ENCODE data around the gene ENOX1. TPM values are rescaled to one million over a fixed set of nuclear protein-coding genes. Genes with fewer than 3 reads are reported as not detected.

Gene ENOX1
- total RNA-seq, 2 experiments from 2014 or later = 0.07 to 0.19 TPM

- Mint-ChIP-seq H3K4me3 (no peak overlapping the region), H3K27ac (no peak overlapping the region), H3K36me3 (ENCODE audit: low read depth) (no peaks in the 10 kb centered on the region), H3K27me3 (peaks cover 3% of the 10 kb centered on the region), H3K9me3 (no peaks in the 10 kb centered on the region), H3K4me1 (no peaks in the 10 kb centered on the region)
- CTCF ChIA-PET = interaction anchor here (1.0 kb wide), 1 partner anchor 103 kb away, joined by 6 read pairs; no protein-coding TSS in a partner anchor
- no peak for DNase-seq
- POLR2A ChIA-PET = no interaction called here
Measured at GRCh38 chr13:43331672-43332071, 455.1 kb downstream of the ENOX1 start.

DNA sequence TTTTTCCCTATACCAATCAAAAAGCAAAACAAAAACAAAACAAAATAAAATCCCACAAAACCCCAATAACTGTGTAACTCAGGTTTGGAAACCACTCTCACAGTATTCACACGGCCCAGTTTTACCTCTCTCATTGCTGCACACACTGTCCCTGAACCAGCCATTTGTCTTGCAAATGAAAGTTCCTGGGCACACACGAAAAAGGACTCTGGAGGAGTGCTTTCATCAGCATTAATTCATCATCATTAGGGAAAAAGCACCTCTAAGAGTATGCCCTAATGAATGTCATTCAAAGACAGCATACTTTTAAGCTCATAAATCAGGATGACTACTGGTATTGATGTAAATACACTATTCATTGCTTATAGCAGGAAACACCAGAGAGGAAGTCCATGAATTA lies 457.1 kb downstream of the ENOX1 start:
- Mint-ChIP-seq H3K4me1 (no peaks in the 10 kb centered on the region), H3K27me3 (peaks cover 5% of the 10 kb centered on the region), H3K9me3 (no peaks in the 10 kb centered on the region), H3K27ac (no peak overlapping the region), H3K36me3 (ENCODE audit: low read depth) (no peaks in the 10 kb centered on the region), H3K4me3 (no peak overlapping the region)
- CTCF ChIA-PET = no interaction called here
- POLR2A ChIA-PET = no interaction called here
- no peak for DNase-seq

DNA sequence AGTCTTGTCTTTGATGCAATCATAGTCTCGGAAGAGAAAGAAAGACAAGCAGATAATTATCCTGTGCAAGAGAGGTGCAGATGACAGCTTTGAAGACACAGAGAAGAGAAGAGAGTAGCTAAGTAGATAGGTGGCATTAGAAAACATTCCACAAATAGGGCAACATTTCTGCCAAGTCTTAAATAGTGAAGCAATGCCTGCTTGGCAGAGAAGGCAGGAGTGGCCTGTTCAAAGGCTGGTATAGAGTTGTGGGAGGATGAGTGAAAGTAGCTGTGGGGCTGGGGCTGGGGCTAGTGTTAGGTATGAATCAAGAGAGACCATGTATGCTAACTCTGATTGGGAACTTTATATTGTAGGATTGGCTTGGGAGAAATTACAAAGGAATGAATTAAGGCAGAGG lies 457.9 kb downstream of the ENOX1 start:
- ChIA-PET POLR2A (no interaction called here), CTCF (no interaction called here)
- Mint-ChIP-seq H3K9me3 (no peaks in the 10 kb centered on the region), H3K27ac (no peak overlapping the region), H3K36me3 (ENCODE audit: low read depth) (no peaks in the 10 kb centered on the region), H3K4me1 (no peaks in the 10 kb centered on the region), H3K27me3 (peaks cover 5% of the 10 kb centered on the region), H3K4me3 (no peak overlapping the region)
- no peak for DNase-seq

GRCh38 chr13:43326100-43326499 lies 460.7 kb downstream of the ENOX1 start:
- Mint-ChIP-seq H3K27ac (no peak overlapping the region), H3K27me3 (peaks cover 11% of the 10 kb centered on the region), H3K36me3 (ENCODE audit: low read depth) (no peaks in the 10 kb centered on the region), H3K4me3 (no peak overlapping the region), H3K4me1 (no peaks in the 10 kb centered on the region), H3K9me3 (no peaks in the 10 kb centered on the region)
- POLR2A ChIA-PET = no interaction called here
- CTCF ChIA-PET = no interaction called here
- no peak for DNase-seq

DNA sequence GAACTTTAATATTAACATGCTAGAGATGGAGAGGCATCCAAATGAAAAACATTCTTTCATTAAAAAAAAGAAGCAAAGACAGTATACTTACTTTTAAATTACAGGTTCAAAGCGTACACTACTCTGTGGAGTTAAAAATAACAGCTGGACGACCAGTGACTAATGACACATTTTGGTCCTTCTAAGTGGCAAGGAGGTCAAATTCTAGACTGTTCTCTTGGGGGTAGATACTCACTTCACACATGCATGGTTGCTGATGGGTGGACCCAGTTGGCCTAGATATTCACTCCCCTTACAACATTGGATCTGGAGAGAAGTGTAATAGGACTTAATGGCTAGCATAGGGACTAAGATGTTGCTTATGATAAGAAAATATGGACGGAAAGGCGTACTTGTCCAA lies 461.1 kb downstream of the ENOX1 start:
- Mint-ChIP-seq H3K36me3 (ENCODE audit: low read depth) (no peaks in the 10 kb centered on the region), H3K4me1 (no peaks in the 10 kb centered on the region), H3K4me3 (no peak overlapping the region), H3K9me3 (no peaks in the 10 kb centered on the region), H3K27me3 (peaks cover 13% of the 10 kb centered on the region), H3K27ac (no peak overlapping the region)
- POLR2A ChIA-PET = no interaction called here
- CTCF ChIA-PET = no interaction called here
- no peak for DNase-seq

DNA sequence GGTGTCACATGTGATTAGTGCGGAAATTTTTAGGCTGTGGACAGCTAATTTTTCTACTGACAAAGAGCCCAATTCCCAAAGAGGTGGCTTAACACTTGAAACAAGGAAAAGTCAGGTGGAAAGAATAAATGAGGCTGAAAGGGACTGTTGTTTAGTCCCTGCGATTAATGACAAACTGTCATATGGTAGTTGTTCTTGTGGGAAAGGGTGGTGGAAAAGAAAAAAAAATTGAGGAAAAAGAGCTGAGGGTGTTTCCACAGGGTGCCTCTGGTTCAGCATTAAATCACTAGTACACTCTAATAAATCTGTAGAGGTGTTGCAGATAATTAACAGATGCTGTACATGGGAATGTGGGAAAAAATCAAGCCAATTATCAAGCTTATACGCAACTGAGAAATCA lies 462.6 kb downstream of the ENOX1 start:
- ChIA-PET POLR2A (no interaction called here), CTCF (no interaction called here)
- no peak overlapping the region for H3K4me3 Mint-ChIP-seq
- DNase-seq = no peak
- H3K36me3 Mint-ChIP-seq (ENCODE audit: low read depth) = no peaks in the 10 kb centered on the region
- H3K27ac Mint-ChIP-seq = no peak overlapping the region
- H3K4me1 Mint-ChIP-seq = no peaks in the 10 kb centered on the region
- H3K9me3 Mint-ChIP-seq = no peaks in the 10 kb centered on the region
- H3K27me3 Mint-ChIP-seq = peaks cover 16% of the 10 kb centered on the region

- no peak for DNase-seq
- Mint-ChIP-seq H3K4me1 (no peaks in the 10 kb centered on the region), H3K36me3 (ENCODE audit: low read depth) (no peaks in the 10 kb centered on the region), H3K27ac (no peak overlapping the region), H3K9me3 (no peaks in the 10 kb centered on the region), H3K27me3 (peaks cover 13% of the 10 kb centered on the region), H3K4me3 (no peak overlapping the region)
- ChIA-PET CTCF (no interaction called here), POLR2A (no interaction called here)
Measured at GRCh38 chr13:43319617-43320444, 466.9 kb downstream of the ENOX1 start.

GRCh38 chr13:43316946-43317353 lies 469.8 kb downstream of the ENOX1 start:
- Mint-ChIP-seq H3K36me3 (ENCODE audit: low read depth) (no peaks in the 10 kb centered on the region), H3K4me3 (no peak overlapping the region), H3K27me3 (peaks cover 7% of the 10 kb centered on the region), H3K4me1 (no peaks in the 10 kb centered on the region), H3K9me3 (no peaks in the 10 kb centered on the region), H3K27ac (no peak overlapping the region)
- ChIA-PET CTCF (no interaction called here), POLR2A (no interaction called here)
- DNase-seq = no peak

DNA sequence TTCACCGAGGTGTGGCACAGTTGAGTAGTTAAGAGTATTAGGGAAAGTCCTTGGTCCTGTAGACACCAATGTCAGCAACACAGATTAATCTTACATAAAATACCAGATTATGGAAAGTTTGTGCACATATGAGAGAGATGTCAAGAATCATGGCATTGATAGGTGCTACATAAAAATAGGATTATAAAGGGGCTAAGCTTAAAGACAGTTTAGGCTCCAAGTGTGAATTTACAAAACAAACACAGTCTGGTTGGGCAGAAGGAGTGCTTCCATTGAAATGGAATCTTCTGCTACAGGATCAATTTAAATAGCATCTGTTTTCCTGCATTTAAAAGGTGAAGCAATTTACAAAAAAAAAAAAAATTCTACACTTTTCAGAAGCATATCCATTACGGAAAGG lies 470.5 kb downstream of the ENOX1 start:
- no peak for DNase-seq
- CTCF ChIA-PET = no interaction called here
- Mint-ChIP-seq H3K4me3 (no peak overlapping the region), H3K4me1 (no peaks in the 10 kb centered on the region), H3K27me3 (peaks cover 10% of the 10 kb centered on the region), H3K36me3 (ENCODE audit: low read depth) (no peaks in the 10 kb centered on the region), H3K27ac (no peak overlapping the region), H3K9me3 (no peaks in the 10 kb centered on the region)
- POLR2A ChIA-PET = no interaction called here

GRCh38 chr13:43315522-43315921 lies 471.2 kb downstream of the ENOX1 start:
- Mint-ChIP-seq H3K4me1 (no peaks in the 10 kb centered on the region), H3K4me3 (no peak overlapping the region), H3K27ac (no peak overlapping the region), H3K9me3 (no peaks in the 10 kb centered on the region), H3K27me3 (peaks cover 12% of the 10 kb centered on the region), H3K36me3 (ENCODE audit: low read depth) (no peaks in the 10 kb centered on the region)
- CTCF ChIA-PET = no interaction called here
- DNase-seq = no peak
- POLR2A ChIA-PET = no interaction called here

DNA sequence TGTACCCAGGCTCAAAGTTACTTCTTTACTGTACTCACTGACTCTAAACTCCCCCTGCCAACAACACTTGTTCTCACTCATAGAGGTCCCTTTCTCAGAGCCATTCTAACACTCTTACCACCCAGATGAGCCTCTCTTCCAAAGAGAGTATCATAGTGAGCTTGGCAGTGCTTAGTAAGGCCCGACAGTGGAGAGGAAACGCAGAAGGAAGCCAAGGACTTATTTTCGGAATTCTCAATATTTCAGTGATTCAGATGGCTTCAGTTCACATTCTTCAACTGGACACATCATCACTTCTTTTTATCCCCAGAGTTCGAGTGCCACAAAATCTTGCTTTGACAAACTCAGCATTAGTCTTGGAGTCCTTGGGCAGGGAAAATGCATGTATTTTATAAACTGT lies 477.5 kb downstream of the ENOX1 start:
- H3K4me3 Mint-ChIP-seq = no peak overlapping the region
- no peaks in the 10 kb centered on the region for H3K4me1 Mint-ChIP-seq
- H3K36me3 Mint-ChIP-seq (ENCODE audit: low read depth) = no peaks in the 10 kb centered on the region
- POLR2A ChIA-PET = no interaction called here
- no peak for DNase-seq
- no peak overlapping the region for H3K27ac Mint-ChIP-seq
- CTCF ChIA-PET = no interaction called here
- no peaks in the 10 kb centered on the region for H3K9me3 Mint-ChIP-seq
- H3K27me3 Mint-ChIP-seq = peaks cover 12% of the 10 kb centered on the region

DNA sequence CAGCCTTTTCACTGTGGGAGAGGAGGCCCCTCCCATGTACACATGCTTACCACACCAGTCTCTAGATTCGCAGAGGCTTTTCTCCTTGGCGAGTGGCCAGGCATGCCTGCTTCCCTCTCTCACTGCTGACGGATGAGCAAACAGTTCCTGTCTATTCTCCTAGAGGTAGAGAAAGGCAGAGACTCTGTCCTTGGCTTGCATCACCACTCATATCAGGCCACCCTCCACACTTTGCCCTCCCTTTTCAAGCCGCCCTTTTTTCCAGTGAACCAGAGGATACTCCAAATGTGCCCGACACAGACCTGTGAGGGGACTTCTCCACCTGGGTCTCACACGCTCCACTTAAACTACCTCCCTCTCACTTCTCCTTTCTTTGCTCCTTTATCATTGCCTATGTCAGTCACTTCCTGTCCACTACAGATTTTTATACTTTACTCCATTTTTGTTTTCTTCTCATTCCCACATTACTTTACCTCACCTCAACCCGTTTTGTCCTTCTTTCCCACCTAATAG lies 478.8 kb downstream of the ENOX1 start:
- H3K27ac Mint-ChIP-seq = no peak overlapping the region

GRCh38 chr13:43307221-43307920 lies 479.4 kb downstream of the ENOX1 start:
- Mint-ChIP-seq H3K27ac (no peak overlapping the region), H3K27me3 (peaks cover 12% of the 10 kb centered on the region), H3K36me3 (ENCODE audit: low read depth) (no peaks in the 10 kb centered on the region), H3K4me1 (no peaks in the 10 kb centered on the region), H3K9me3 (no peaks in the 10 kb centered on the region), H3K4me3 (no peak overlapping the region)
- DNase-seq = no peak
- POLR2A ChIA-PET = no interaction called here
- CTCF ChIA-PET = no interaction called here

More for the DNA sequence above, 478.8 kb downstream of the ENOX1 start:
- Mint-ChIP-seq H3K4me1 (no peaks in the 10 kb centered on the region), H3K4me3 (no peak overlapping the region), H3K36me3 (ENCODE audit: low read depth) (no peaks in the 10 kb centered on the region), H3K9me3 (no peaks in the 10 kb centered on the region), H3K27me3 (peaks cover 12% of the 10 kb centered on the region)
- no peak for DNase-seq
- POLR2A ChIA-PET = no interaction called here
- CTCF ChIA-PET = no interaction called here

GRCh38 chr13:43306372-43306771 lies 480.4 kb downstream of the ENOX1 start:
- no peak for DNase-seq
- Mint-ChIP-seq H3K4me1 (no peaks in the 10 kb centered on the region), H3K27ac (no peak overlapping the region), H3K36me3 (ENCODE audit: low read depth) (no peaks in the 10 kb centered on the region), H3K27me3 (peaks cover 11% of the 10 kb centered on the region), H3K9me3 (no peaks in the 10 kb centered on the region), H3K4me3 (no peak overlapping the region)
- ChIA-PET POLR2A (no interaction called here), CTCF (no interaction called here)
